OCI-LY7 (cell line): ENCODE data around the gene EYS. TPM values are rescaled to one million over a fixed set of nuclear protein-coding genes. Genes with fewer than 3 reads are reported as not detected.

Experiments used
- BruUV-seq: library from RNA; stranded (reverse); fragments of 400-500 nt; replicated peaks from 2 replicates; lab custom pipeline; 2021; lab: Mats Ljungman, UMichigan
- CTCF ChIA-PET: fragments of 300-600 bp; sonication (Branson Sonifier 250); formaldehyde crosslinking; loops from one replicate; lab custom pipeline; 2022; ENCODE audit warnings: antibody characterized with exemption; ENCODE audit not compliant: unreplicated experiment; lab: Charles Lee
- POLR2A ChIA-PET: fragments of 300-600 bp; sonication (Branson Sonifier 250); formaldehyde crosslinking; loops from one replicate; lab custom pipeline; 2022; ENCODE audit warnings: antibody characterized with exemption; lab: Charles Lee
- DNase-seq: peaks from one replicate; pipeline ENCODE4 v3.0.0-alpha.2; 2015; ENCODE audit warnings: low spot score
- H2AFZ ChIP-seq: fragments of 200-600 bp; sonication (generic), shearing (Covaris generic); 2 replicates; pipeline ENCODE4 v1.6.1; 2014; ENCODE audit warnings: mild to moderate bottlenecking, antibody characterized with exemption, low read length, moderate library complexity
- H3K27ac ChIP-seq: fragments of 200-600 bp; sonication (generic); 2 replicates; pipeline ENCODE4 v1.5.1; 2014; ENCODE audit warnings: mixed run types, low read depth, mild to moderate bottlenecking, moderate library complexity, low read length, inconsistent platforms; ENCODE audit not compliant: poor library complexity, severe bottlenecking
- H3K36me3 ChIP-seq: fragments of 200-600 bp; sonication (generic); 2 replicates; pipeline ENCODE4 v1.6.1; 2014; ENCODE audit warnings: mild to moderate bottlenecking, antibody characterized with exemption, low read length, moderate library complexity, mixed read lengths; ENCODE audit not compliant: insufficient read depth
- H3K4me1 ChIP-seq: fragments of 200-600 bp; sonication (generic); 2 replicates; pipeline ENCODE4 v1.5.1; 2014; ENCODE audit warnings: mild to moderate bottlenecking, low read length; ENCODE audit not compliant: insufficient read depth, poor library complexity, severe bottlenecking
- H3K4me2 ChIP-seq: fragments of 200-600 bp; sonication (generic); 2 replicates; pipeline ENCODE4 v1.6.1; 2014; ENCODE audit warnings: mild to moderate bottlenecking, low read length
- H3K4me3 ChIP-seq: fragments of 200-600 bp; sonication (generic); 2 replicates; pipeline ENCODE4 v1.5.1; 2014; ENCODE audit warnings: mild to moderate bottlenecking, low read depth, low read length; ENCODE audit not compliant: poor library complexity, severe bottlenecking
- H3K79me2 ChIP-seq: fragments of 200-600 bp; sonication (generic); 2 replicates; pipeline ENCODE4 v1.6.1; 2016; ENCODE audit warnings: low read depth, mild to moderate bottlenecking, low read length, moderate library complexity, mixed read lengths; ENCODE audit not compliant: insufficient read depth
- H3K9me2 ChIP-seq: fragments of 200-600 bp; sonication (generic); 2 replicates; pipeline ENCODE4 v1.6.1; 2016; ENCODE audit warnings: mild to moderate bottlenecking, low read length, mixed read lengths; ENCODE audit not compliant: insufficient read depth
- H3K9me3 ChIP-seq: fragments of 200-600 bp; sonication (generic); 2 replicates; pipeline ENCODE4 v1.6.1; 2014; ENCODE audit warnings: mild to moderate bottlenecking, mixed run types, low read length, mixed read lengths
- H4K20me1 ChIP-seq: fragments of 200-600 bp; sonication (generic); 2 replicates; pipeline ENCODE4 v1.6.1; 2014; ENCODE audit warnings: mild to moderate bottlenecking, antibody characterized with exemption, low read length, moderate library complexity, mixed read lengths; ENCODE audit not compliant: insufficient read depth
- EZH2phosphoT487 ChIP-seq: fragments of 200-600 bp; sonication (generic); IDR thresholded peaks from 2 replicates; pipeline ENCODE4 v1.6.1; 2018; ENCODE audit warnings: low read depth, borderline replicate concordance, mild to moderate bottlenecking, mixed run types, antibody characterized with exemption, low read length, moderate library complexity, mixed read lengths
- intact Hi-C: fragments of 100-400 bp; cut with micrococcal nuclease; formaldehyde crosslinking; loops from one replicate; pipeline ENCODE4 v1.10.0; 2022; ENCODE audit not compliant: unreplicated experiment
- total RNA-seq, 2 experiments: library from RNA; depleted of rRNA in 1 of 2; stranded (reverse); fragments of >200 nt in 1 of 2; shearing (Covaris generic) in 1 of 2; gene quantifications; 2 replicates each; pipeline ENCODE4 v1.2.3, GENCODE V29; 2014 to 2022
- TF ChIP-seq, protein P1 (sequence below): fragments of 200-600 bp; sonication (generic); conservative IDR thresholded peaks from 2 replicates; pipeline ENCODE4 v1.5.1; 2014; ENCODE audit warnings: mild to moderate bottlenecking, antibody characterized with exemption, low read length, moderate library complexity, mixed read lengths

The EYS gene
- total RNA-seq, 2 experiments from 2014 or later, result not detected

DNA sequence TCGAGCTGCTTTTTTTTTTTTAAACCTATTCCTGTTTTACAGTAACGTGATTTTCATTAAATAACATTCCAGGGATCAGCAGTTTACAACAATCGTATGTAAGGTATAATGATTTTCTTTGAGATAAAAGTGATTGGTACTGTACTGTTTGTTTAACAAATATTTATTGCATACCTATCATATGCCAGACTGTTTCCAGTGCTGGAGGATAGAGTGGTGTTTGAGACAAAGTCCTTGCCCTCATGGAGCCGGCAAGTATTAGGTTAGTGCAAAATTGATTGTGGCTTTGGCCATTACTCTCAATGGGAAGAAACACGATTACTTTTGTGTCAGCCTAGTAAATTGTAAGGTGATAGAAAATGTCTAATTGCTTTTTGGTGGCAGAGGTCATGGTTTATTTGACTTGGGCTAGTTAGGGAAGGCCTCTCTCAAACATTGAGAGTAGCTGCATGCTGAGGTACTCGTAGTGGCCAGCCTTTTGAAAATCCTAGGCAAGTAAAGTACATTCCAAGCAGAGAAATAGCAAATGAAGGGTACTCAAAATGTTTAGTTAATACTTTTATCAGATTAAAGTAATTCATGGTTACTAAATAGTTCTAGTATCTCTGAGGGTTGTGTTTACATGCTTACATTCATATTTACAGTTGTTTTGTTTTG is 2035.8 kb downstream of the EYS start:
- H3K27ac ChIP-seq, result no peak overlapping the region
- no peaks in the 10 kb centered on the region for H3K9me2 ChIP-seq
- H2AFZ ChIP-seq, result no peak overlapping the region
- POLR2A ChIA-PET, result interaction anchor here (14.6 kb wide), 1 partner anchor 12 kb away, joined by 192 read pairs; no protein-coding TSS in a partner anchor
- DNase-seq, result no peak
- peaks cover 75% of the 10 kb centered on the region for H3K36me3 ChIP-seq
- CTCF ChIA-PET, result no interaction called here
- intact Hi-C loops, result no loop called here
- H4K20me1 ChIP-seq, result no peaks in the 10 kb centered on the region
- peaks cover 7% of the 10 kb centered on the region; the same call in 1 of the 2 replicates for H3K9me3 ChIP-seq
- no peak overlapping the region for H3K4me2 ChIP-seq
- TF ChIP-seq, protein P1, sequence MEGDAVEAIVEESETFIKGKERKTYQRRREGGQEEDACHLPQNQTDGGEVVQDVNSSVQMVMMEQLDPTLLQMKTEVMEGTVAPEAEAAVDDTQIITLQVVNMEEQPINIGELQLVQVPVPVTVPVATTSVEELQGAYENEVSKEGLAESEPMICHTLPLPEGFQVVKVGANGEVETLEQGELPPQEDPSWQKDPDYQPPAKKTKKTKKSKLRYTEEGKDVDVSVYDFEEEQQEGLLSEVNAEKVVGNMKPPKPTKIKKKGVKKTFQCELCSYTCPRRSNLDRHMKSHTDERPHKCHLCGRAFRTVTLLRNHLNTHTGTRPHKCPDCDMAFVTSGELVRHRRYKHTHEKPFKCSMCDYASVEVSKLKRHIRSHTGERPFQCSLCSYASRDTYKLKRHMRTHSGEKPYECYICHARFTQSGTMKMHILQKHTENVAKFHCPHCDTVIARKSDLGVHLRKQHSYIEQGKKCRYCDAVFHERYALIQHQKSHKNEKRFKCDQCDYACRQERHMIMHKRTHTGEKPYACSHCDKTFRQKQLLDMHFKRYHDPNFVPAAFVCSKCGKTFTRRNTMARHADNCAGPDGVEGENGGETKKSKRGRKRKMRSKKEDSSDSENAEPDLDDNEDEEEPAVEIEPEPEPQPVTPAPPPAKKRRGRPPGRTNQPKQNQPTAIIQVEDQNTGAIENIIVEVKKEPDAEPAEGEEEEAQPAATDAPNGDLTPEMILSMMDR, result no peak
- TF ChIP-seq EZH2phosphoT487, result no peak
- no peak overlapping the region for H3K4me3 ChIP-seq
- peaks cover 58% of the 10 kb centered on the region for H3K4me1 ChIP-seq
- no TSS peak for BruUV-seq
- H3K79me2 ChIP-seq, result peaks cover 98% of the 10 kb centered on the region
